Measurements from ENCODE around the gene TOLLIP.

GRCh38 chr11:1281326-1281973 is 28.0 kb downstream of the TOLLIP start:
- no peak for TF ChIP-seq POLR2A (IDR thresholded peaks at IDR 0.05)
- TF ChIP-seq CTCF (IDR thresholded peaks at IDR 0.05) = no peak

Data from right lobe of liver (tissue), 4 donors.